Astrocyte (in vitro differentiated cells and primary cell): ENCODE data around the gene THEM5.

Experiments
- EZH2 ChIP-seq: IDR thresholded peaks from 2 replicates; pipeline ENCODE4 v1.6.1; 2012; ENCODE audit warnings: mild to moderate bottlenecking, low read length, inconsistent platforms; ENCODE audit not compliant: insufficient read depth
- TF ChIP-seq, protein P1 (sequence below): IDR thresholded peaks from 2 replicates; pipeline ENCODE4 v1.5.1; 2011; ENCODE audit warnings: low read depth, mild to moderate bottlenecking, inconsistent platforms, low read length, moderate library complexity; ENCODE audit not compliant: insufficient read depth

DNA sequence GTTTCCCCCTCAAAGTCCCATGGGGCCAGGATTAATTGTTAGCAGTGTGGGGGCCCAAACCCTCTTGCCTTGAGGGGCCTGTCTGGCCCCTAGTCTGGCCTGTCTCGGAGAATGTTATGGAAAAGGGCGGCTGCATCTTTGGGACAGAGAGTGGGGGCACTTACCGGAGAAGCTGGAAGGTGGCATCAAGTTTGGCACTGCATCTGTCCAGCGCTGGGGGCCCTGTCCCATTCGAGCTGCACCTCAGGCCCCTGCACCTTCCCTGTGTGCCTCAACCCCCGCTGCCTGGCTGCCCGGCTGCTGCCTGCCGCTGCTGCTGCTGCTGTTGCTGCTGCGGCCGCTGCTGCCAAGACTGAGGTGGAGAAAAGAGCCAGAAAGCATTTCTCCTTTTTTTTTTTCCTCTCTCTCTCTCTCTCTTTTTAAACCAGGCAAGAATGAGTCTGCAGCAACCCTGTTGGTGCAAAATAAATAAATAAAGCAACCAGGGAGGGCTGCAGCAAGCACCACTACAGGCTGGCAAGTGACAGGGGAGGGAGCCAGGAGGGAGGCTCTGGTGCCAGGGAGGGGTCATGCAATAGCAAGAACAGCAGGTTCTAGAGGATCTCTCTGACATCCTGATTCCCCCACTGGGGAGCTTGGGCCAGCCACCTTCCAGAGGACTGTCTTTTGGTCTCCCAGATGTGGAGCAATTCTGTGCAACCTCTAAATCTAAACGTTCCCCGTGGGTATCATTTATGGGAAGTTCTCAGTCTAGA, 48.3 kb downstream of the THEM5 start, which contains the start of gene LINGO4:
- no peak for TF ChIP-seq EZH2
- TF ChIP-seq, protein P1, sequence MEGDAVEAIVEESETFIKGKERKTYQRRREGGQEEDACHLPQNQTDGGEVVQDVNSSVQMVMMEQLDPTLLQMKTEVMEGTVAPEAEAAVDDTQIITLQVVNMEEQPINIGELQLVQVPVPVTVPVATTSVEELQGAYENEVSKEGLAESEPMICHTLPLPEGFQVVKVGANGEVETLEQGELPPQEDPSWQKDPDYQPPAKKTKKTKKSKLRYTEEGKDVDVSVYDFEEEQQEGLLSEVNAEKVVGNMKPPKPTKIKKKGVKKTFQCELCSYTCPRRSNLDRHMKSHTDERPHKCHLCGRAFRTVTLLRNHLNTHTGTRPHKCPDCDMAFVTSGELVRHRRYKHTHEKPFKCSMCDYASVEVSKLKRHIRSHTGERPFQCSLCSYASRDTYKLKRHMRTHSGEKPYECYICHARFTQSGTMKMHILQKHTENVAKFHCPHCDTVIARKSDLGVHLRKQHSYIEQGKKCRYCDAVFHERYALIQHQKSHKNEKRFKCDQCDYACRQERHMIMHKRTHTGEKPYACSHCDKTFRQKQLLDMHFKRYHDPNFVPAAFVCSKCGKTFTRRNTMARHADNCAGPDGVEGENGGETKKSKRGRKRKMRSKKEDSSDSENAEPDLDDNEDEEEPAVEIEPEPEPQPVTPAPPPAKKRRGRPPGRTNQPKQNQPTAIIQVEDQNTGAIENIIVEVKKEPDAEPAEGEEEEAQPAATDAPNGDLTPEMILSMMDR, result no peak
